ENCODE data around the gene ARHGAP42.

- TF ChIP-seq CTCF (IDR thresholded peaks at IDR 0.05) (no peak), EP300 (IDR thresholded peaks at IDR 0.05) (no peak), POLR2A (IDR thresholded peaks at IDR 0.05) (no peak)
Measured at GRCh38 chr11:100731471-100731870, 44.4 kb downstream of the ARHGAP42 start.

All from stomach (tissue), 4 donors.